Mesenchymal stem cell (in vitro differentiated cells and primary cell): Measurements from ENCODE around the gene WNT11.
A peak's percentile ranks its signal among the peaks of the same experiment; 100 is the strongest.

Experiments
- DNase-seq: peaks from one replicate; pipeline ENCODE4 v3.0.0-alpha.2; 2013
- H2AFZ ChIP-seq: one replicate; pipeline ENCODE4 v1.6.1; 2013; ENCODE audit warnings: low read depth, mild to moderate bottlenecking, control low read depth, inconsistent platforms, low read length, moderate library complexity
- H2AK5ac ChIP-seq: 2 replicates; pipeline ENCODE4 v1.6.1; 2013; ENCODE audit warnings: low read length, moderate library complexity, mild to moderate bottlenecking, inconsistent platforms; ENCODE audit not compliant: severe bottlenecking
- H2BK120ac ChIP-seq: one replicate; pipeline ENCODE4 v1.6.1; 2013; ENCODE audit warnings: low read depth, mild to moderate bottlenecking, inconsistent platforms, low read length, moderate library complexity
- H2BK12ac ChIP-seq, 2 experiments: one replicate each; pipeline ENCODE4 v1.6.1; 2013; ENCODE audit warnings: inconsistent platforms in 2 of 2, low read length in 2 of 2, mild to moderate bottlenecking in 2 of 2, moderate library complexity in 2 of 2, control low read depth in 1 of 2
- H2BK15ac ChIP-seq: one replicate; pipeline ENCODE4 v1.6.1; 2013; ENCODE audit warnings: mild to moderate bottlenecking, low read depth, inconsistent platforms; ENCODE audit not compliant: poor library complexity, severe bottlenecking
- H2BK5ac ChIP-seq: 2 replicates; pipeline ENCODE4 v1.6.1; 2013; ENCODE audit warnings: low read depth, mild to moderate bottlenecking, low read length, control low read depth, inconsistent platforms; ENCODE audit not compliant: poor library complexity, severe bottlenecking
- H3K14ac ChIP-seq, 2 experiments: one replicate each; pipeline ENCODE4 v1.6.1; 2013; ENCODE audit warnings: inconsistent platforms in 2 of 2, low read length in 2 of 2, control low read depth in 1 of 2, mild to moderate bottlenecking in 1 of 2, moderate library complexity in 1 of 2
- H3K18ac ChIP-seq, 2 experiments: one replicate each; pipeline ENCODE4 v1.6.1; 2013; ENCODE audit warnings: inconsistent platforms in 2 of 2, low read length in 2 of 2, control low read depth in 1 of 2, low read depth in 1 of 2, mild to moderate bottlenecking in 1 of 2
- H3K23ac ChIP-seq, 2 experiments: one replicate each; pipeline ENCODE4 v1.6.1; 2013; ENCODE audit warnings: inconsistent platforms in 2 of 2, low read length in 2 of 2, mild to moderate bottlenecking in 2 of 2, moderate library complexity in 2 of 2, control low read depth in 1 of 2
- H3K27ac ChIP-seq: 2 replicates; pipeline ENCODE4 v1.5.1; 2013; ENCODE audit warnings: mild to moderate bottlenecking, moderate library complexity, low read length, control low read depth, inconsistent platforms; ENCODE audit not compliant: poor library complexity, severe bottlenecking
- H3K27me3 ChIP-seq, 2 experiments: 2 replicates each; pipeline versions ENCODE4 v1.6.1 to v1.7.0; 2013; ENCODE audit warnings: low read length in 2 of 2, mild to moderate bottlenecking in 2 of 2, moderate library complexity in 2 of 2, control low read depth in 1 of 2, inconsistent platforms in 1 of 2; ENCODE audit not compliant: control insufficient read depth in 1 of 2, insufficient read depth in 1 of 2
- H3K36me3 ChIP-seq, 2 experiments: 2 replicates each; pipeline versions ENCODE4 v1.6.1 to v1.7.0; 2013; ENCODE audit warnings: low read length in 2 of 2, control low read depth in 1 of 2, inconsistent platforms in 1 of 2, low read depth in 1 of 2, mild to moderate bottlenecking in 1 of 2; ENCODE audit not compliant: insufficient read depth in 2 of 2, control insufficient read depth in 1 of 2
- H3K4ac ChIP-seq, 2 experiments: one replicate each; pipeline ENCODE4 v1.6.1; 2013; ENCODE audit warnings: inconsistent platforms in 2 of 2, low read length in 2 of 2, mild to moderate bottlenecking in 2 of 2, moderate library complexity in 2 of 2, control low read depth in 1 of 2, low read depth in 1 of 2
- H3K4me1 ChIP-seq: 2 replicates; pipeline ENCODE4 v1.6.1; 2013; ENCODE audit warnings: low read depth, low read length, control low read depth; ENCODE audit not compliant: control insufficient read depth, insufficient read depth
- H3K4me2 ChIP-seq: 2 replicates; pipeline ENCODE4 v1.6.1; 2013; ENCODE audit warnings: low read length, mild to moderate bottlenecking, inconsistent platforms; ENCODE audit not compliant: poor library complexity, severe bottlenecking
- H3K4me3 ChIP-seq, 2 experiments: 2 replicates each; pipeline versions ENCODE4 v1.5.1 to v1.7.0; 2013; ENCODE audit warnings: low read length in 2 of 2, mild to moderate bottlenecking in 2 of 2, control low read depth in 1 of 2, low read depth in 1 of 2; ENCODE audit not compliant: insufficient read depth in 1 of 2
- H3K79me1 ChIP-seq: replicated peaks from 2 replicates; pipeline ENCODE4 v1.6.1; 2013; ENCODE audit warnings: mild to moderate bottlenecking, control low read depth, low read length, inconsistent platforms; ENCODE audit not compliant: poor library complexity, severe bottlenecking
- H3K9ac ChIP-seq: 2 replicates; pipeline ENCODE4 v1.7.0; 2013; ENCODE audit warnings: mild to moderate bottlenecking, low read length, moderate library complexity
- H3K9me3 ChIP-seq: 2 replicates; pipeline ENCODE4 v1.7.0; 2013; ENCODE audit warnings: mild to moderate bottlenecking, low read length; ENCODE audit not compliant: control insufficient read depth
- H4K8ac ChIP-seq: one replicate; pipeline ENCODE4 v1.6.1; 2013; ENCODE audit warnings: inconsistent platforms, mild to moderate bottlenecking, low read length, moderate library complexity
- H4K91ac ChIP-seq: one replicate; pipeline ENCODE4 v1.6.1; 2013; ENCODE audit warnings: mild to moderate bottlenecking, low read length, inconsistent platforms
- WGBS: methylation state at CpG from one replicate; pipeline ENCODE4 v1.1.7; 2013; ENCODE audit warnings: mixed read lengths; 5-methylcytosine and 5-hydroxymethylcytosine counted together

Gene WNT11

DNA sequence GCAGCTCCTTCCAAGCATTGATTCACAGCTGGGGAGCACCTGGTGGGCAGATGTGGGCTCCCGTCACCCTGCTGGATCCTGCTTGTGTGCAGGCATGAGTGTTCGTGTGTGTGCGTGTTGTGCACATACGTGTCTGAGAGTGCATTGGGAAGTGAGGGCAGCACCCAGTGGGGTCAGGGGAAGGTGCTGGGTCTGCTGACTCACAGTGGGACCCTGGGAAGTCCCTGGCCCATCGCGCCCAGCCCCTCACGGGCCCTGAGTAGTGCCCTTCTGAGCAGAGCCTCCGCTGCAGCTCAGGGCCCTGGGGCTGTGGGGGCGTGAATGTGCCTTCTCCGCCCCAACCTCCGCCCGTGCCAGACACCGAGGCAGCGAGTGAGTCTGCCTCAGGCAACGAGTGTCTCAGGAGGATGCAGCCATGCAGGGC lies 36.8 kb downstream of the WNT11 start:
- H3K14ac ChIP-seq, result peak overlapping the region in 1 of 2 experiments; percentile 26
- H3K23ac ChIP-seq, result no peak overlapping the region

DNA sequence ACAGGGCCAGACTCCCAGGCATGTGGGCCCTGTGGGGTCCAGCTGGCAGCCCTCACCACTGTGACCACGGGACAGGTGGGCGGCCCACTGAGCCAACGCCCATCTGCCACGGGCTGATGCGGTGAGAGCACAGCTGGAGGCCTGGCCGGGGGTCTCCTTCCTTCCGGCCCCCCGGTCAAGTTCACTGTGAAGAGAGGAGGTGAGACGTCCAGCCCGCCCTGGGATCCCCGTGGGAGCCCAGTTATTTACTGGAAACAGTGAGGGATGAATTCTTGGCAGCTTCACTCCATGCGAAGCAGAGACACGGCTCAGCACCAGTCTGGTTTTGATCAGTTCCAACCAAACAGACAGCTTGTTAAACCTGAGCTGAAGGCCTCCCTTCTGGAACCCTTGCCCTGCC lies 38.7 kb downstream of the WNT11 start:
- Histone ChIP-seq H3K9me3 (no peaks in the 10 kb centered on the region), H3K4ac (no peak overlapping the region), H3K14ac (no peak overlapping the region), H3K27me3 (peaks cover 36 to 66% of the 10 kb centered on the region in 2 experiments), H2AK5ac (no peak overlapping the region), H4K8ac (no peak overlapping the region), H3K79me1 (no peaks in the 10 kb centered on the region), H4K91ac (no peak overlapping the region), H3K4me2 (no peak overlapping the region), H3K18ac (no peak overlapping the region), H3K36me3 (no peaks in the 10 kb centered on the region), H2BK120ac (no peak overlapping the region), H2AFZ (no peak overlapping the region), H3K4me1 (peaks cover 8% of the 10 kb centered on the region), H2BK12ac (no peak overlapping the region), H3K27ac (no peak overlapping the region), H2BK5ac (no peak overlapping the region), H2BK15ac (no peak overlapping the region), H3K23ac (no peak overlapping the region), H3K4me3 (no peak overlapping the region), H3K9ac (no peak overlapping the region)
- DNase-seq, result no peak
- WGBS, result 81% methylated on average over 13 of the region's 13 CpGs

More for the DNA sequence above, 36.8 kb downstream of the WNT11 start:
- H3K79me1 ChIP-seq, result no peaks in the 10 kb centered on the region
- no peak overlapping the region for H2AFZ ChIP-seq
- H3K4ac ChIP-seq, result no peak overlapping the region
- H2BK5ac ChIP-seq, result no peak overlapping the region
- H4K8ac ChIP-seq, result no peak overlapping the region
- no peak overlapping the region for H2BK15ac ChIP-seq
- no peaks in the 10 kb centered on the region for H3K36me3 ChIP-seq
- no peak overlapping the region for H3K9ac ChIP-seq
- no peak overlapping the region for H2BK12ac ChIP-seq
- H2BK120ac ChIP-seq, result no peak overlapping the region
- H3K9me3 ChIP-seq, result no peaks in the 10 kb centered on the region
- H3K4me2 ChIP-seq, result no peak overlapping the region
- peaks cover 22 to 63% of the 10 kb centered on the region in 2 experiments for H3K27me3 ChIP-seq
- WGBS, result 75% methylated on average over 15 of the region's 15 CpGs
- no peak overlapping the region for H3K4me3 ChIP-seq
- no peak overlapping the region for H3K18ac ChIP-seq
- no peak overlapping the region for H2AK5ac ChIP-seq
- peaks cover 8% of the 10 kb centered on the region for H3K4me1 ChIP-seq
- peak overlapping the region; percentile 20 for H4K91ac ChIP-seq
- DNase-seq, result no peak
- H3K27ac ChIP-seq, result no peak overlapping the region

DNA sequence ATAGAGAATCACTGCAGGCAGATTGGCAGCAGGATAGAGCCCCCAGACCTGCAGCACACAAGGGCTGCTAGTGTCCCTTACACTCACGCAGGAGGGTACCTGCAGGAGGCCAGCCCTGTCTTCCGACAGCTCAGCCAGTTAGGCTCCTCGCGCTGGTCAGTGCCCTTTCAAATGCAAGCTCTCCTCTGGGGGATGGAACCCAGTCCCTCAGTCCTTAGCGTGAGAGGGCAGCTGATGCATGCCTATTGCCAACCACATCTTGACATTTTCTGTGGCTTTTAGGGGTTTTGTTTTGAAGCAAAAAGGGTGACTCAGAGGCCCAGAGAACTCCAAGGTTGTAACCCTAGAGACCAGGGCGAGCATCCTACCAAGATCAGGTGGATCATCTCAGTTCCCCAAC lies 40.0 kb downstream of the WNT11 start:
- Histone ChIP-seq H3K18ac (no peak overlapping the region), H2BK120ac (no peak overlapping the region), H3K4ac (no peak overlapping the region), H3K4me2 (no peak overlapping the region), H2AK5ac (no peak overlapping the region), H2BK15ac (no peak overlapping the region), H3K27ac (no peak overlapping the region), H2AFZ (no peak overlapping the region), H4K91ac (no peak overlapping the region), H2BK12ac (no peak overlapping the region), H3K27me3 (peaks cover 36 to 64% of the 10 kb centered on the region in 2 experiments), H2BK5ac (no peak overlapping the region), H3K9me3 (no peaks in the 10 kb centered on the region), H3K4me3 (no peak overlapping the region), H3K14ac (no peak overlapping the region), H3K36me3 (no peaks in the 10 kb centered on the region), H3K4me1 (peaks cover 14% of the 10 kb centered on the region), H3K23ac (no peak overlapping the region), H3K9ac (no peak overlapping the region), H3K79me1 (no peaks in the 10 kb centered on the region), H4K8ac (no peak overlapping the region)
- DNase-seq, result peak; percentile 50
- 50% methylated on average over 6 of the region's 6 CpGs for WGBS

DNA sequence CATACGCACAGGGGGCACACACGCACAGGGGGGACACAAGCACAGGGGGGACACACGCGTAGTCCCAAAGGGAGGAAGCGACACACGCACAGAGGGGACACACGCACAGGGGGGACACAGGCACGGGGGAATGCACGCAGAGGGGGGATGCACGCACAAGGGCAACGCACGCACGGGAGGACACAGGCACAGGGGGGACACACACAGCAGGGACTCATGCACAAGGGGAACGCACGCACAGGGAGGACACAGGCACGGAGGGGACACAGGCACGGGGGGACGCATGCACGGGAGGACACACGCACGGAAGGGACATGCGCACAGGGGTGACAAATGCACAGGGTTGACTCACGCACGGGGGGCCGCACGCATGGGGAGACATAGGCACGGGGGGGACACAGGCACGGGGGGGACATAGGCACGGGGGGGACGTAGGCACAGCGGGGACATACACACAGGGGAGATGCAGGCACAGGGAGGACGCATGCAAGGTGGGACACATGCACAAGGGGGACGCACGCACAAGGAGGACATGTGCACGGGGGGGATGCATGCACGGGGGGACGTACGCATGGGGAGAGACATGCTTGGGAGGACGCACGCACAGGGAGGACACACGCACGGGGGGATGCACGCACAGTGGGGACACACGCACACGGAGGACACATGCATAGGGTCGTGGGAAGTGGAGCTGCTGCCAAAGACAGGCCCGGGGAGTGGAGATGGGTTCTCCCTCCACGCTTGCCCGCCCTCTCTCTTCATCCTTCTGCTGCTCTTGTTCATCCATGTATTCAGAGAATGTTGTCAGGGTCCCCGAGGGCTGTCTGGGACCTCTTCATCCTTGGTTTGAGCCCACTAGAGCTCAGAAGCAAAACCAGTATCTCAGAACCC lies 41.2 kb downstream of the WNT11 start:
- Histone ChIP-seq H2AFZ (no peak overlapping the region), H3K79me1 (no peaks in the 10 kb centered on the region), H4K8ac (no peak overlapping the region), H3K27me3 (peaks cover 36 to 69% of the 10 kb centered on the region in 2 experiments), H3K9me3 (no peaks in the 10 kb centered on the region), H3K36me3 (no peaks in the 10 kb centered on the region), H2BK5ac (no peak overlapping the region), H2BK15ac (no peak overlapping the region), H2BK120ac (no peak overlapping the region), H3K4me2 (no peak overlapping the region), H3K23ac (no peak overlapping the region), H3K4me3 (no peak overlapping the region), H3K27ac (no peak overlapping the region), H3K14ac (peak overlapping the region in 1 of 2 experiments; percentile 32), H3K18ac (no peak overlapping the region), H3K4me1 (peaks cover 16% of the 10 kb centered on the region), H2AK5ac (no peak overlapping the region), H3K9ac (no peak overlapping the region), H2BK12ac (no peak overlapping the region), H3K4ac (no peak overlapping the region), H4K91ac (no peak overlapping the region)
- no peak for DNase-seq
- 91% methylated on average over 50 of the region's 50 CpGs for WGBS
